CD14-positive monocyte (primary cell): Measurements from ENCODE around the gene COX6B1. TPM values are rescaled to one million over a fixed set of nuclear protein-coding genes. Genes with fewer than 3 reads are reported as not detected.

Source experiments
- DNase-seq, 3 donors: peaks; one replicate each; pipeline ENCODE4 v3.0.0-alpha.2; 2011 to 2022
- H2AFZ ChIP-seq: 2 replicates; pipeline ENCODE4 v1.6.0; 2012; ENCODE audit warnings: mild to moderate bottlenecking, low read depth, low read length, inconsistent platforms; ENCODE audit not compliant: insufficient read depth, poor library complexity, severe bottlenecking
- H3K27ac ChIP-seq, 2 donors: 1 replicate in 1 of 2; 2 replicates in 1 of 2; pipeline ENCODE4 v1.5.1; 2012 to 2013; ENCODE audit warnings: low read length in 2 of 2, control low read depth in 1 of 2, inconsistent platforms in 1 of 2, low read depth in 1 of 2, mild to moderate bottlenecking in 1 of 2
- H3K27me3 ChIP-seq, 2 donors: one replicate each; pipeline versions ENCODE4 v1.6.0 to v1.6.1; 2011 to 2013; ENCODE audit warnings: low read length in 2 of 2; ENCODE audit not compliant: control insufficient read depth in 2 of 2, insufficient read depth in 2 of 2
- H3K36me3 ChIP-seq, 2 donors: replicated peaks in 1 of 2; 1 replicate in 1 of 2; 2 replicates in 1 of 2; pipeline versions ENCODE4 v1.5.1 to v1.6.1; 2012 to 2013; ENCODE audit warnings: low read length in 2 of 2, control low read depth in 1 of 2, inconsistent platforms in 1 of 2, mild to moderate bottlenecking in 1 of 2; ENCODE audit not compliant: insufficient read depth in 2 of 2, control insufficient read depth in 1 of 2
- H3K4me1 ChIP-seq, 2 donors: 1 replicate in 1 of 2; 2 replicates in 1 of 2; pipeline versions ENCODE4 v1.5.1 to v1.6.1; 2012 to 2013; ENCODE audit warnings: low read length in 2 of 2, control low read depth in 1 of 2, inconsistent platforms in 1 of 2, mild to moderate bottlenecking in 1 of 2, moderate library complexity in 1 of 2; ENCODE audit not compliant: insufficient read depth in 2 of 2, control insufficient read depth in 1 of 2
- H3K4me2 ChIP-seq: replicated peaks from 2 replicates; pipeline ENCODE3; 2012; ENCODE audit warnings: low read length, moderate library complexity, mild to moderate bottlenecking; ENCODE audit not compliant: poor library complexity, severe bottlenecking; ENCODE audit errors: extremely low read depth
- H3K4me3 ChIP-seq, 3 experiments: fragments of 200-600 bp in 1 of 3; sonication (generic) in 1 of 3; replicated peaks in 1 of 3; 1 replicate in 2 of 3; 2 replicates in 1 of 3; pipeline ENCODE4 v1.5.1; 2011 to 2013; ENCODE audit warnings: low read length in 3 of 3, mild to moderate bottlenecking in 3 of 3, control low read depth in 2 of 3, low read depth in 2 of 3, inconsistent platforms in 1 of 3, moderate library complexity in 1 of 3
- H3K79me2 ChIP-seq: 2 replicates; pipeline ENCODE4 v1.6.0; 2012; ENCODE audit warnings: mild to moderate bottlenecking, control low read depth, inconsistent platforms, low read length, moderate library complexity; ENCODE audit not compliant: insufficient read depth
- H3K9ac ChIP-seq: 2 replicates; pipeline ENCODE4 v1.6.0; 2017; ENCODE audit warnings: low read length, mild to moderate bottlenecking; ENCODE audit not compliant: insufficient read depth, poor library complexity, severe bottlenecking
- H3K9me3 ChIP-seq, 2 donors: replicated peaks in 1 of 2; 1 replicate in 1 of 2; 2 replicates in 1 of 2; pipeline versions ENCODE4 v1.5.1 to v1.6.1; 2012 to 2013; ENCODE audit warnings: low read length in 2 of 2, control low read depth in 1 of 2; ENCODE audit not compliant: control insufficient read depth in 1 of 2, insufficient read depth in 1 of 2
- H4K20me1 ChIP-seq: 2 replicates; pipeline ENCODE4 v1.6.0; 2012; ENCODE audit warnings: mild to moderate bottlenecking, low read length, control low read depth, moderate library complexity; ENCODE audit not compliant: insufficient read depth
- H3K27ac Mint-ChIP-seq, 7 donors: one replicate each; pipeline ENCODE4 v1.8.0; 2020; ENCODE audit warnings: mild to moderate bottlenecking in 7 of 7, mixed read lengths in 7 of 7, moderate library complexity in 6 of 7, inconsistent platforms in 2 of 7
- H3K27me3 Mint-ChIP-seq, 3 donors: one replicate each; pipeline ENCODE4 v1.8.0; 2021 to 2022; ENCODE audit warnings: low read depth in 3 of 3, mild to moderate bottlenecking in 3 of 3, mixed read lengths in 3 of 3, moderate library complexity in 3 of 3, inconsistent platforms in 1 of 3
- H3K36me3 Mint-ChIP-seq, 2 donors: one replicate each; pipeline ENCODE4 v1.8.0; 2020; ENCODE audit warnings: mixed read lengths in 2 of 2, inconsistent platforms in 1 of 2, mild to moderate bottlenecking in 1 of 2
- H3K4me1 Mint-ChIP-seq: one replicate; pipeline ENCODE4 v1.8.0; 2020; ENCODE audit warnings: mild to moderate bottlenecking, mixed read lengths
- H3K4me3 Mint-ChIP-seq, 2 donors: one replicate each; pipeline ENCODE4 v1.8.0; 2020; ENCODE audit warnings: mild to moderate bottlenecking in 2 of 2, mixed read lengths in 2 of 2, moderate library complexity in 1 of 2
- H3K9me3 Mint-ChIP-seq, 7 donors: one replicate each; pipeline ENCODE4 v1.8.0; 2020 to 2022; ENCODE audit warnings: mixed read lengths in 7 of 7, mild to moderate bottlenecking in 6 of 7, moderate library complexity in 6 of 7, inconsistent platforms in 2 of 7
- CTCF ChIP-seq: fragments of 200-600 bp; IDR thresholded peaks from one replicate; pipeline ENCODE4 v1.8.0; 2022; ENCODE audit warnings: antibody characterized with exemption, mild to moderate bottlenecking
- WGBS: methylation state at CpG from one replicate; pipeline ENCODE4 v1.1.5; 2013; ENCODE audit warnings: missing lambda C conversion rate; ENCODE audit not compliant: insufficient coverage; 5-methylcytosine and 5-hydroxymethylcytosine counted together
- intact Hi-C, 2 donors: fragments of 100-400 bp; cut with micrococcal nuclease; formaldehyde crosslinking; loops; one replicate each; pipeline versions ENCODE4 v1.15.0 to v1.15.1; 2023
- polyA plus RNA-seq, 3 donors: library from polyadenylated mRNA; depleted of rRNA in 1 of 3; unstranded in 2 of 3; stranded (reverse) in 1 of 3; fragments of 300-500 nt in 2 of 3; fragments of >200 nt in 1 of 3; fragmentation: Illumina TruSeq in 2 of 3; gene quantifications; 1 replicate in 2 of 3; 2 replicates in 1 of 3; pipeline ENCODE4 v1.2.3, GENCODE V29; 2012 to 2021

COX6B1 gene
- polyA plus RNA-seq, 3 donors, result 611 to 948 (median 825) TPM

GRCh38 chr19:35703343-35703742, 55.2 kb downstream of the COX6B1 start:
- no peak overlapping the region for H2AFZ ChIP-seq
- DNase-seq, result no peak

GRCh38 chr19:35704218-35704617, 56.1 kb downstream of the COX6B1 start, which contains the start of gene ZBTB32:
ZBTB32 (plus strand) TSS chr19:35704558; CDS start chr19:35714627, 10,069 bp downstream.
- intact Hi-C loops, result no loop called here
- no peak within 1 kb of the TSS for H3K27ac Mint-ChIP-seq
- 29% methylated on average over 23 of the region's 24 CpGs for WGBS

More at GRCh38 chr19:35703343-35703742, 55.2 kb downstream of the COX6B1 start:
- no peaks in the 10 kb centered on the region for H4K20me1 ChIP-seq
- 68% methylated on average over 4 of the region's 9 CpGs for WGBS
- Mint-ChIP-seq H3K4me1 (peaks cover 9% of the 10 kb centered on the region), H3K27me3 (peaks cover 31 to 35% (median 33%) of the 10 kb centered on the region in 3 donors), H3K9me3 (peaks cover 0 to 12% (median 3%) of the 10 kb centered on the region in 7 donors), H3K36me3 (peaks cover 0 to 4% of the 10 kb centered on the region in 2 donors), H3K4me3 (peak overlapping the region in 1 of 2 donors; percentile 99), H3K27ac (no peak overlapping the region)
- no peaks in the 10 kb centered on the region for H3K79me2 ChIP-seq
- no peaks in the 10 kb centered on the region for H3K9me3 ChIP-seq
- H3K4me3 ChIP-seq, result no peak overlapping the region
- H3K27ac ChIP-seq, result no peak overlapping the region
- H3K4me1 ChIP-seq, result peaks cover 12 to 13% of the 10 kb centered on the region in 2 donors
- no peak overlapping the region for H3K9ac ChIP-seq
- no peak for TF ChIP-seq CTCF
- intact Hi-C loops, result no loop called here
- H3K27me3 ChIP-seq, result peaks cover 0 to 23% of the 10 kb centered on the region in 2 donors
- no peak overlapping the region for H3K4me2 ChIP-seq
- no peaks in the 10 kb centered on the region for H3K36me3 ChIP-seq

More at GRCh38 chr19:35704218-35704617, 56.1 kb downstream of the COX6B1 start, which contains the start of gene ZBTB32:
- no peak within 1 kb of the TSS for H2AFZ ChIP-seq
- H3K27ac ChIP-seq, result no peak within 1 kb of the TSS
- H3K36me3 Mint-ChIP-seq, result peaks cover 0 to 4% of the 10 kb centered on the region in 2 donors
- no peaks in the 10 kb centered on the region for H4K20me1 ChIP-seq
- no peak within 1 kb of the TSS for H3K4me3 ChIP-seq
- H3K4me2 ChIP-seq, result no peak within 1 kb of the TSS
- H3K79me2 ChIP-seq, result no peaks in the 10 kb centered on the region
- no peak for TF ChIP-seq CTCF
- no peak within 1 kb of the TSS for H3K9ac ChIP-seq
- peaks cover 31 to 34% (median 32%) of the 10 kb centered on the region in 3 donors for H3K27me3 Mint-ChIP-seq
- DNase-seq, result no peak
- H3K36me3 ChIP-seq, result no peaks in the 10 kb centered on the region
- H3K9me3 Mint-ChIP-seq, result peaks cover 0 to 12% (median 3%) of the 10 kb centered on the region in 7 donors
- H3K27me3 ChIP-seq, result peaks cover 0 to 23% of the 10 kb centered on the region in 2 donors
- H3K4me1 Mint-ChIP-seq, result peaks cover 9% of the 10 kb centered on the region
- no peaks in the 10 kb centered on the region for H3K9me3 ChIP-seq
- peak within 1 kb of the TSS in 1 of 2 donors; percentile 99 for H3K4me3 Mint-ChIP-seq
- peaks cover 12 to 13% of the 10 kb centered on the region in 2 donors for H3K4me1 ChIP-seq

Other genes starting within 250 kb of the COX6B1 start
- 10 to 100 TPM in 2 of 3 donors, 1 to 10 TPM in 1; 5.7 to 38.7 (median 10.8) TPM for gene FFAR2, start 200.1 kb upstream of the COX6B1 start, polyA plus RNA-seq
- gene KRTDAP, start 157.9 kb upstream of the COX6B1 start, polyA plus RNA-seq, result not detected
- gene DMKN, start 134.7 kb upstream of the COX6B1 start, polyA plus RNA-seq, result not detected
- gene SBSN, start 120.0 kb upstream of the COX6B1 start, polyA plus RNA-seq, result not detected
- gene GAPDHS, start 114.9 kb upstream of the COX6B1 start, polyA plus RNA-seq, result not detected
- gene TMEM147, start 102.7 kb upstream of the COX6B1 start, polyA plus RNA-seq, result 100 to 1,000 TPM in 2 of 3 donors, 10 to 100 TPM in 1; 75.5 to 165 (median 165) TPM
- not detected for gene ATP4A, start 84.7 kb upstream of the COX6B1 start, polyA plus RNA-seq
- not detected for gene PMIS2, start 62.1 kb upstream of the COX6B1 start, polyA plus RNA-seq
- 1 to 10 TPM in 1 of 3 donors, under 1 TPM in 2; 0.94 to 6.3 (median 0.99) TPM for gene HAUS5, start 35.6 kb upstream of the COX6B1 start, polyA plus RNA-seq
- 10 to 100 TPM; 29.5 to 53.3 (median 50.3) TPM for gene RBM42, start 19.3 kb upstream of the COX6B1 start, polyA plus RNA-seq
- gene ETV2, start 6.6 kb upstream of the COX6B1 start, polyA plus RNA-seq, result under 1 TPM; 0.17 to 0.93 (median 0.82) TPM
- gene UPK1A, start 18.2 kb downstream of the COX6B1 start, polyA plus RNA-seq, result not detected
- gene ZBTB32, start 56.2 kb downstream of the COX6B1 start, polyA plus RNA-seq, result under 1 TPM in 1 of 3 donors, not detected in 2; 0.05 TPM
- gene KMT2B, start 69.7 kb downstream of the COX6B1 start, polyA plus RNA-seq, result 10 to 100 TPM in 1 of 3 donors, under 1 TPM in 2; 0.32 to 63.6 (median 0.65) TPM
- 100 to 1,000 TPM in 2 of 3 donors, 10 to 100 TPM in 1; 80.5 to 144 (median 119) TPM for gene IGFLR1, start 94.1 kb downstream of the COX6B1 start, polyA plus RNA-seq
- 100 to 1,000 TPM in 1 of 3 donors, 1 to 10 TPM in 2; 6.2 to 140 (median 8.7) TPM for gene U2AF1L4, start 97.1 kb downstream of the COX6B1 start, polyA plus RNA-seq
- gene PSENEN, start 97.3 kb downstream of the COX6B1 start, polyA plus RNA-seq, result 100 to 1,000 TPM in 2 of 3 donors, 10 to 100 TPM in 1; 29.7 to 149 (median 129) TPM
- 10 to 100 TPM in 1 of 3 donors, 1 to 10 TPM in 2; 5.6 to 28.6 (median 7.2) TPM for gene LIN37, start 100.3 kb downstream of the COX6B1 start, polyA plus RNA-seq
- gene HSPB6, start 108.7 kb downstream of the COX6B1 start, polyA plus RNA-seq, result not detected
- 10 to 100 TPM in 1 of 3 donors, 1 to 10 TPM in 2; 1.8 to 14.7 (median 2.9) TPM for gene PROSER3, start 109.9 kb downstream of the COX6B1 start, polyA plus RNA-seq
- gene ARHGAP33, start 127.2 kb downstream of the COX6B1 start, polyA plus RNA-seq, result 1 to 10 TPM in 1 of 3 donors, not detected in 2; 8.6 TPM
- gene PRODH2, start 164.5 kb downstream of the COX6B1 start, polyA plus RNA-seq, result not detected
- not detected for gene NPHS1, start 204.2 kb downstream of the COX6B1 start, polyA plus RNA-seq
- gene KIRREL2, start 208.6 kb downstream of the COX6B1 start, polyA plus RNA-seq, result not detected
- gene APLP1, start 220.3 kb downstream of the COX6B1 start, polyA plus RNA-seq, result not detected